HEK293 (cell line): Measurements from ENCODE around the gene MSI2.
A peak's percentile ranks its signal among the peaks of the same experiment; 100 is the strongest.

ENCODE experiments used
- CTCF ChIA-PET: fragments of 350-600 bp; formaldehyde crosslinking; extraction: SDS; loops from one replicate; lab custom pipeline; 2021; ENCODE audit warnings: antibody characterized with exemption; lab: Yijun Ruan, JAX
- POLR2A ChIA-PET: fragments of 300-600 bp; formaldehyde crosslinking; extraction: SDS; loops from one replicate; lab custom pipeline; 2020; ENCODE audit warnings: antibody characterized with exemption, inconsistent platforms; lab: Yijun Ruan, JAX
- H3K27ac ChIP-seq: fragments of 200-500 bp; sonication (Bioruptor generic); 2 replicates; pipeline ENCODE4 v1.5.1; 2014; ENCODE audit warnings: low read depth, low read length, control low read depth, inconsistent platforms; ENCODE audit errors: extremely low read depth
- H3K36me3 ChIP-seq, 2 experiments: fragments of 200-500 bp in 1 of 2; sonication (Bioruptor generic) in 1 of 2; 1 replicate in 1 of 2; 2 replicates in 1 of 2; pipeline ENCODE4 v1.5.1; 2014 to 2017; ENCODE audit warnings: inconsistent platforms in 2 of 2, low read length in 2 of 2; ENCODE audit not compliant: control insufficient read depth in 2 of 2, insufficient read depth in 1 of 2
- H3K4me1 ChIP-seq: fragments of 200-500 bp; sonication (Bioruptor generic); 2 replicates; pipeline ENCODE4 v1.5.1; 2014; ENCODE audit warnings: mild to moderate bottlenecking, low read length, inconsistent platforms; ENCODE audit not compliant: control insufficient read depth, insufficient read depth
- H3K4me3 ChIP-seq: 2 replicates; pipeline ENCODE4 v1.5.1; 2011; ENCODE audit warnings: low read depth, mild to moderate bottlenecking, control low read depth, low read length, moderate library complexity
- H3K9me3 ChIP-seq: fragments of 200-500 bp; sonication (Bioruptor generic); 2 replicates; pipeline ENCODE4 v1.5.1; 2014; ENCODE audit warnings: low read depth, low read length, inconsistent platforms; ENCODE audit not compliant: control insufficient read depth, insufficient read depth
- IKZF3 ChIP-seq: fragments of 450-650 bp; IDR thresholded peaks from 2 replicates; pipeline ENCODE4 v1.5.0; 2018; ENCODE audit warnings: missing biosample characterization, mild to moderate bottlenecking, missing genetic modification characterization, moderate library complexity
- KLF10 ChIP-seq: fragments of 450-650 bp; IDR thresholded peaks from 2 replicates; pipeline ENCODE4 v1.5.1; 2018; ENCODE audit warnings: missing biosample characterization, mild to moderate bottlenecking, missing genetic modification characterization
- OSR2 ChIP-seq: fragments of 450-650 bp; formaldehyde crosslinking; IDR thresholded peaks from 2 replicates; pipeline ENCODE4 v1.5.1; 2016; ENCODE audit warnings: missing biosample characterization, missing genetic modification characterization
- PRDM2 ChIP-seq: fragments of 450-650 bp; formaldehyde crosslinking; IDR thresholded peaks from 2 replicates; pipeline ENCODE4 v1.5.1; 2016; ENCODE audit warnings: missing biosample characterization, missing genetic modification characterization, borderline replicate concordance
- PRDM6 ChIP-seq: fragments of 450-650 bp; formaldehyde crosslinking; IDR thresholded peaks from 2 replicates; pipeline ENCODE4 v1.5.1; 2017; ENCODE audit warnings: missing biosample characterization, missing genetic modification characterization
- ZBTB44 ChIP-seq: fragments of 450-650 bp; IDR thresholded peaks from 2 replicates; pipeline ENCODE4 v1.5.1; 2018; ENCODE audit warnings: missing biosample characterization, mild to moderate bottlenecking, missing genetic modification characterization
- ZFP69B ChIP-seq: fragments of 450-650 bp; formaldehyde crosslinking; IDR thresholded peaks from 2 replicates; pipeline ENCODE4 v1.5.1; 2016; ENCODE audit warnings: missing biosample characterization, missing genetic modification characterization
- ZNF169 ChIP-seq: fragments of 450-650 bp; formaldehyde crosslinking; IDR thresholded peaks from 2 replicates; pipeline ENCODE4 v1.5.1; 2016; ENCODE audit warnings: missing biosample characterization, missing genetic modification characterization
- ZNF175 ChIP-seq: fragments of 450-650 bp; formaldehyde crosslinking; IDR thresholded peaks from 2 replicates; pipeline ENCODE4 v1.5.1; 2016; ENCODE audit warnings: missing biosample characterization, missing genetic modification characterization
- ZNF214 ChIP-seq: fragments of 450-650 bp; formaldehyde crosslinking; IDR thresholded peaks from 2 replicates; pipeline ENCODE4 v1.5.1; 2017; ENCODE audit warnings: missing biosample characterization, mild to moderate bottlenecking, missing genetic modification characterization, borderline replicate concordance
- ZNF223 ChIP-seq: fragments of 450-650 bp; formaldehyde crosslinking; IDR thresholded peaks from 2 replicates; pipeline ENCODE4 v1.5.1; 2016; ENCODE audit warnings: missing biosample characterization, missing genetic modification characterization
- ZNF324 ChIP-seq: fragments of 450-650 bp; formaldehyde crosslinking; IDR thresholded peaks from 2 replicates; pipeline ENCODE4 v1.5.1; 2016; ENCODE audit warnings: missing biosample characterization, missing genetic modification characterization
- ZNF341 ChIP-seq: fragments of 450-650 bp; formaldehyde crosslinking; IDR thresholded peaks from 2 replicates; pipeline ENCODE4; 2016; ENCODE audit warnings: low read depth, missing biosample characterization, missing genetic modification characterization
- ZNF473 ChIP-seq: fragments of 450-650 bp; formaldehyde crosslinking; IDR thresholded peaks from 2 replicates; pipeline ENCODE4 v1.5.1; 2017; ENCODE audit warnings: missing biosample characterization, missing genetic modification characterization
- ZNF600 ChIP-seq: fragments of 450-650 bp; formaldehyde crosslinking; IDR thresholded peaks from 2 replicates; pipeline ENCODE4 v1.5.1; 2016; ENCODE audit warnings: missing biosample characterization, missing genetic modification characterization
- ZNF639 ChIP-seq: fragments of 450-650 bp; formaldehyde crosslinking; IDR thresholded peaks from 2 replicates; pipeline ENCODE4 v1.5.1; 2016; ENCODE audit warnings: missing biosample characterization, missing genetic modification characterization
- ZNF660 ChIP-seq: fragments of 450-650 bp; IDR thresholded peaks from 2 replicates; pipeline ENCODE4 v1.5.1; 2018; ENCODE audit warnings: missing biosample characterization, mild to moderate bottlenecking, missing genetic modification characterization
- ZNF777 ChIP-seq: fragments of 450-650 bp; formaldehyde crosslinking; IDR thresholded peaks from 2 replicates; pipeline ENCODE4 v1.5.1; 2017; ENCODE audit warnings: missing biosample characterization, missing genetic modification characterization, borderline replicate concordance
- ZSCAN18 ChIP-seq: fragments of 450-650 bp; formaldehyde crosslinking; IDR thresholded peaks from 2 replicates; pipeline ENCODE4 v1.5.1; 2016; ENCODE audit warnings: missing biosample characterization, missing genetic modification characterization

The MSI2 gene

GRCh38 chr17:57502022-57502421, 245.7 kb downstream of the MSI2 start:
- CTCF ChIA-PET: interaction anchor here (0.6 kb wide), 1 partner anchor 55 kb away, joined by 3 read pairs; no protein-coding TSS in a partner anchor

GRCh38 chr17:57502811-57503241, 246.5 kb downstream of the MSI2 start:
- POLR2A ChIA-PET: no interaction called here
- H3K4me1 ChIP-seq: peaks cover 15% of the 10 kb centered on the region
- no peak overlapping the region for H3K27ac ChIP-seq

More at GRCh38 chr17:57502022-57502421, 245.7 kb downstream of the MSI2 start:
- TF ChIP-seq ZFP69B (no peak), ZNF473 (tag by site-specific recombination) (no peak), ZNF600 (tag by site-specific recombination) (no peak), ZNF777 (tag by site-specific recombination) (no peak), PRDM2 (tag by site-specific recombination) (no peak), ZNF223 (tag by site-specific recombination) (no peak)
- TF ChIP-seq, all 188 proteins: peak for 0
- Histone ChIP-seq H3K36me3 (no peaks in the 10 kb centered on the region; a peak in 1 of 3 replicates), H3K4me3 (no peak overlapping the region), H3K27ac (no peak overlapping the region), H3K9me3 (no peaks in the 10 kb centered on the region), H3K4me1 (peaks cover 15% of the 10 kb centered on the region)
- POLR2A ChIA-PET: no interaction called here

GRCh38 chr17:57504208-57504607, 247.9 kb downstream of the MSI2 start:
- Histone ChIP-seq H3K27ac (no peak overlapping the region), H3K4me1 (peaks cover 15% of the 10 kb centered on the region), H3K4me3 (no peak overlapping the region), H3K9me3 (no peaks in the 10 kb centered on the region), H3K36me3 (no peaks in the 10 kb centered on the region; a peak in 1 of 3 replicates)
- ChIA-PET CTCF (interaction anchor here (0.6 to 0.8 kb wide), 2 partner anchors 10 to 725 kb away, joined by 3 to 6 read pairs; no protein-coding TSS in a partner anchor), POLR2A (no interaction called here)
- TF ChIP-seq ZSCAN18 (no peak), ZNF175 (tag by site-specific recombination) (no peak), ZNF341 (tag by site-specific recombination) (no peak), ZNF324 (tag by site-specific recombination) (no peak), ZNF660 (tag by site-specific recombination) (no peak), ZNF169 (tag by site-specific recombination) (no peak), PRDM6 (tag by site-specific recombination) (no peak), IKZF3 (tag by site-specific recombination) (no peak), KLF10 (no peak), ZBTB44 (tag by site-specific recombination) (no peak), ZNF639 (tag by site-specific recombination) (no peak), ZFP69B (no peak)

More at GRCh38 chr17:57502811-57503241, 246.5 kb downstream of the MSI2 start:
- CTCF ChIA-PET: interaction anchor here (0.7 to 1.0 kb wide), 4 partner anchors 72 to 281 kb away, joined by 3 read pairs; no protein-coding TSS in a partner anchor
- Histone ChIP-seq H3K36me3 (no peaks in the 10 kb centered on the region; a peak in 1 of 3 replicates), H3K9me3 (no peaks in the 10 kb centered on the region), H3K4me3 (no peak overlapping the region)
- peak; percentile 26; the same call in 1 of the 2 replicates for TF ChIP-seq OSR2 (tag by site-specific recombination)
- no peak for TF ChIP-seq ZNF214
